Measurements from ENCODE around the gene GIPC1. TPM values are rescaled to one million over a fixed set of nuclear protein-coding genes. Genes with fewer than 3 reads are reported as not detected.
A peak's percentile ranks its signal among the peaks of the same experiment; 100 is the strongest.

GIPC1 gene
- total and polyA plus RNA-seq, 2 of the 4 experiments (the other 2 are of a cell fraction): 74.2 to 133 TPM

DNA sequence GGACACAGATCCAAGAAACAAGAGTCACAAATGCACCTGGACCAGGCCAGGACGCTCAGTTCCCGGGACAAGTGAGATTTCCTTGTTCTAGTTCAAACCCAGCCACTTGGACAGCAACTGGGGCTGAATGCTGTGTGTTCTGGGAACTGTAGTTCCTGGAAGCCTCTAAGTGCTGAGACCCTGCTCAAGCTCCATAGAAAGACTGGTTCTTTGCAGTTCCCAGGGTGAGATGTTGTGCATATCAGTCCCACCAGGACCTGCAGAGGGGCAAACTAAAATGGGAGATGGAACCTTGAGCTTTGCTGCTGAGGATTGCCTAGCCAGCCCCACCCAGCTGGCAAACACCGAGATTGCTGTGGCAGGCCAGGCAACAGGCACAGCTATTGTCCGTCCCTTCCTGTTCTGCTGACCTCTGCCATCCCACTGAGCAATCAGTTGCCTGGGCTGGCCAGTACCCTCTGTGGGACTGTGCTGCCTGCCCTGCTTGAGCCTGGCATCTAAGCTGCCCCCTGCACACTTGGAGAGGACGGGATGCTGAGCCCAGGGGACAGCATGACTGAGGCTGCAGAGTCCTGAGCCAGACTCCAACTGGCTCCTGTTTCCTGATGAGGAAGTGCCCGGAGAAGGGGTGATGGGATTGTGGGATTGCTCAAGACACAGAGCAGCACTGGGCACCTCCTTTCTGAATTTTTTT, 1.4 kb upstream of the GIPC1 start:
- dilution Hi-C loops (cut with HindIII; ENCODE audit: low sequenced_read_pairs, unreplicated experiment): no loop called here
- POLR2A ChIA-PET (ENCODE audit: unreplicated experiment): no interaction called here

More for the DNA sequence above, 1.4 kb upstream of the GIPC1 start:
- BruUV-seq (replicated peaks): no TSS peak
- in situ Hi-C loops (cut with MboI; ENCODE audit: low sequenced_read_pairs) (no loop called here), intact Hi-C loops (cut with micrococcal nuclease) (no loop called here)
- H2AK5ac ChIP-seq (ENCODE audit: low read depth, low read length): peak overlapping the region; percentile 6; the same call in 1 of the 2 replicates
- H3K18ac ChIP-seq (ENCODE audit: low read depth, low read length): no peak overlapping the region
- peak overlapping the region; percentile 58 for H2AK9ac ChIP-seq (replicated peaks; ENCODE audit: low read depth, low read length, poor library complexity)
- H4K8ac ChIP-seq (ENCODE audit: low read depth in 2 of 2, low read length in 2 of 2): peak overlapping the region in 1 of 2 experiments; percentile 61; a peak in 2 of 4 replicates
- H3K4me3 ChIP-seq (ENCODE audit: insufficient read depth, low read depth, low read length): no peak overlapping the region
- peaks cover 17% of the 10 kb centered on the region for H4K20me1 ChIP-seq (ENCODE audit: insufficient read depth, low read length)
- H3K56ac ChIP-seq (ENCODE audit: extremely low read depth, insufficient read depth, low read length): no peak overlapping the region
- no peak overlapping the region for H3K4me2 ChIP-seq (ENCODE audit: low read depth, low read length)
- peaks cover 12% of the 10 kb centered on the region for H3K9me1 ChIP-seq (ENCODE audit: insufficient read depth, low read length)
- H3K79me1 ChIP-seq (ENCODE audit: low read depth in 1 of 2, low read length in 2 of 2): peaks cover 16 to 26% of the 10 kb centered on the region in 2 experiments
- H3K14ac ChIP-seq (replicated peaks; ENCODE audit: low read depth, low read length): no peak overlapping the region
- H3K9me3 ChIP-seq (ENCODE audit: control insufficient read depth, insufficient read depth, low read length): no peaks in the 10 kb centered on the region
- CTCF ChIA-PET: no interaction called here
- H3K9ac ChIP-seq (ENCODE audit: low read depth, low read length): 0 out of 2 replicates have a peak overlapping the region, but pooled peaks have one; percentile 36
- H3K27ac ChIP-seq (ENCODE audit: insufficient read depth, low read length): no peak overlapping the region
- peak overlapping the region; percentile 92 for H2AFZ ChIP-seq (replicated peaks; ENCODE audit: low read length, poor library complexity)
- H2BK15ac ChIP-seq (ENCODE audit: low read depth, low read length): no peak overlapping the region
- TF ChIP-seq SMC3 (IDR thresholded peaks at IDR 0.05; ENCODE audit: low read depth, low read length) (no peak), MAZ (IDR thresholded peaks at IDR 0.05; ENCODE audit: borderline replicate concordance, low read depth, low read length) (no peak), FOS (IDR thresholded peaks at IDR 0.05; ENCODE audit: low read depth, low read length) (no peak), RAD21 (IDR thresholded peaks at IDR 0.05; ENCODE audit: low read length) (no peak), CHD1 (IDR thresholded peaks at IDR 0.05; ENCODE audit: low read depth, low read length) (no peak), CEBPB (IDR thresholded peaks at IDR 0.05; ENCODE audit: low read depth, low read length) (no peak), BHLHE40 (IDR thresholded peaks at IDR 0.05; ENCODE audit: low read depth, low read length) (no peak), MAFK (IDR thresholded peaks at IDR 0.05; ENCODE audit: low read depth, low read length) (no peak), NFE2L2 (IDR thresholded peaks at IDR 0.05; ENCODE audit: low read depth, low read length) (no peak)
- TF ChIP-seq, protein P1, sequence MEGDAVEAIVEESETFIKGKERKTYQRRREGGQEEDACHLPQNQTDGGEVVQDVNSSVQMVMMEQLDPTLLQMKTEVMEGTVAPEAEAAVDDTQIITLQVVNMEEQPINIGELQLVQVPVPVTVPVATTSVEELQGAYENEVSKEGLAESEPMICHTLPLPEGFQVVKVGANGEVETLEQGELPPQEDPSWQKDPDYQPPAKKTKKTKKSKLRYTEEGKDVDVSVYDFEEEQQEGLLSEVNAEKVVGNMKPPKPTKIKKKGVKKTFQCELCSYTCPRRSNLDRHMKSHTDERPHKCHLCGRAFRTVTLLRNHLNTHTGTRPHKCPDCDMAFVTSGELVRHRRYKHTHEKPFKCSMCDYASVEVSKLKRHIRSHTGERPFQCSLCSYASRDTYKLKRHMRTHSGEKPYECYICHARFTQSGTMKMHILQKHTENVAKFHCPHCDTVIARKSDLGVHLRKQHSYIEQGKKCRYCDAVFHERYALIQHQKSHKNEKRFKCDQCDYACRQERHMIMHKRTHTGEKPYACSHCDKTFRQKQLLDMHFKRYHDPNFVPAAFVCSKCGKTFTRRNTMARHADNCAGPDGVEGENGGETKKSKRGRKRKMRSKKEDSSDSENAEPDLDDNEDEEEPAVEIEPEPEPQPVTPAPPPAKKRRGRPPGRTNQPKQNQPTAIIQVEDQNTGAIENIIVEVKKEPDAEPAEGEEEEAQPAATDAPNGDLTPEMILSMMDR (conservative IDR thresholded peaks at IDR 0.05; ENCODE audit: low read depth, low read length): no peak
- TF ChIP-seq, protein P2, sequence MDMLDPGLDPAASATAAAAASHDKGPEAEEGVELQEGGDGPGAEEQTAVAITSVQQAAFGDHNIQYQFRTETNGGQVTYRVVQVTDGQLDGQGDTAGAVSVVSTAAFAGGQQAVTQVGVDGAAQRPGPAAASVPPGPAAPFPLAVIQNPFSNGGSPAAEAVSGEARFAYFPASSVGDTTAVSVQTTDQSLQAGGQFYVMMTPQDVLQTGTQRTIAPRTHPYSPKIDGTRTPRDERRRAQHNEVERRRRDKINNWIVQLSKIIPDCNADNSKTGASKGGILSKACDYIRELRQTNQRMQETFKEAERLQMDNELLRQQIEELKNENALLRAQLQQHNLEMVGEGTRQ (IDR thresholded peaks at IDR 0.05; ENCODE audit: low read depth, low read length): no peak
- no peak for ATAC-seq (ENCODE audit: low read depth)
- H3K4me1 ChIP-seq (ENCODE audit: control insufficient read depth, insufficient read depth, low read length): peaks cover 9% of the 10 kb centered on the region
- peak overlapping the region; percentile 7; the same call in 1 of the 2 replicates for H3K4ac ChIP-seq (ENCODE audit: low read depth, low read length)
- H4K5ac ChIP-seq (ENCODE audit: low read depth, low read length): no peak overlapping the region
- H2BK20ac ChIP-seq (ENCODE audit: low read depth, low read length): no peak overlapping the region
- 0 out of 2 replicates have a peak, but pooled peaks cover 5% of the 10 kb centered on the region for H3K36me3 ChIP-seq (ENCODE audit: control insufficient read depth, insufficient read depth, low read length)
- no peak overlapping the region for H2BK5ac ChIP-seq (ENCODE audit: low read depth, low read length, poor library complexity, severe bottlenecking)
- H3K23ac ChIP-seq (ENCODE audit: low read depth, low read length): no peak overlapping the region
- no peaks in the 10 kb centered on the region for H3K27me3 ChIP-seq (ENCODE audit: control insufficient read depth, insufficient read depth, low read length)
- H2BK120ac ChIP-seq (ENCODE audit: low read depth, low read length): no peak overlapping the region; the same call in 1 of the 2 replicates
- WGBS, 2 experiments (ENCODE audit: extremely low coverage in 2 of 2, insufficient read length in 1 of 2): 88% methylated on average over 2 of the region's 6 CpGs; no CpG with 5 or more reads in 1 of the 2 experiments
- no peak for DNase-seq
- no peak overlapping the region for H4K91ac ChIP-seq (ENCODE audit: insufficient read depth, low read depth, low read length)
